Astrocyte (in vitro differentiated cells and primary cell): ENCODE data around the gene CYP2B6. TPM values are rescaled to one million over a fixed set of nuclear protein-coding genes. Genes with fewer than 3 reads are reported as not detected.
"Not testable (repeated sequence)": the region's sequence is repeated elsewhere in the genome, so short reads cannot be mapped to it uniquely, and the experiment has no call there.

ENCODE experiments used
- DNase-seq: peaks from one replicate; pipeline ENCODE4 v3.0.0-alpha.2; 2010; ENCODE audit warnings: low read depth
- FAIRE-seq: peaks from 2 replicates; lab custom pipeline; 2011; peaks lifted over from hg19 to GRCh38; lab: Jason Lieb, UNC
- H2AFZ ChIP-seq: 2 replicates; pipeline ENCODE4 v1.6.0; 2012; ENCODE audit warnings: low read depth, low read length, inconsistent platforms
- H3K27ac ChIP-seq: 2 replicates; pipeline ENCODE4 v1.5.1; 2011; ENCODE audit warnings: low read depth, low read length, inconsistent platforms
- H3K27me3 ChIP-seq: 2 replicates; pipeline ENCODE4 v1.6.0; 2011; ENCODE audit warnings: low read length, inconsistent platforms; ENCODE audit not compliant: insufficient read depth
- H3K36me3 ChIP-seq: 2 replicates; pipeline ENCODE4 v1.5.1; 2011; ENCODE audit warnings: low read length, inconsistent platforms; ENCODE audit not compliant: insufficient read depth
- H3K4me1 ChIP-seq: 2 replicates; pipeline ENCODE4 v1.5.1; 2011; ENCODE audit warnings: low read length, inconsistent platforms; ENCODE audit not compliant: insufficient read depth
- H3K4me2 ChIP-seq: 2 replicates; pipeline ENCODE4 v1.6.0; 2012; ENCODE audit warnings: low read length, inconsistent platforms
- H3K4me3 ChIP-seq: 2 replicates; pipeline ENCODE4 v1.5.1; 2011; ENCODE audit warnings: low read depth, mild to moderate bottlenecking, low read length, inconsistent platforms; ENCODE audit not compliant: insufficient read depth
- H3K79me2 ChIP-seq: 2 replicates; pipeline ENCODE4 v1.6.0; 2012; ENCODE audit warnings: mild to moderate bottlenecking, low read length, inconsistent platforms; ENCODE audit not compliant: insufficient read depth
- H3K9ac ChIP-seq: 2 replicates; pipeline ENCODE4 v1.6.0; 2012; ENCODE audit warnings: mild to moderate bottlenecking, low read length, inconsistent platforms
- H3K9me3 ChIP-seq: 2 replicates; pipeline ENCODE4 v1.5.1; 2012; ENCODE audit warnings: low read depth, mild to moderate bottlenecking, low read length, inconsistent platforms; ENCODE audit not compliant: insufficient read depth
- H4K20me1 ChIP-seq: 2 replicates; pipeline ENCODE4 v1.6.0; 2012; ENCODE audit warnings: low read length, inconsistent platforms; ENCODE audit not compliant: insufficient read depth
- H3K27ac Mint-ChIP-seq: one replicate; pipeline ENCODE4 v1.8.0; 2021; ENCODE audit warnings: mild to moderate bottlenecking, mixed read lengths; ENCODE audit not compliant: unreplicated experiment
- H3K27me3 Mint-ChIP-seq: one replicate; pipeline ENCODE4 v1.8.0; 2021; ENCODE audit warnings: low read depth, mixed read lengths; ENCODE audit not compliant: unreplicated experiment
- H3K36me3 Mint-ChIP-seq: one replicate; pipeline ENCODE4 v1.8.0; 2021; ENCODE audit warnings: low read depth, mixed read lengths; ENCODE audit not compliant: unreplicated experiment
- H3K4me1 Mint-ChIP-seq: one replicate; pipeline ENCODE4 v1.8.0; 2021; ENCODE audit warnings: low read depth, mixed read lengths; ENCODE audit not compliant: unreplicated experiment
- H3K4me3 Mint-ChIP-seq: one replicate; pipeline ENCODE4 v1.8.0; 2021; ENCODE audit warnings: mild to moderate bottlenecking, moderate library complexity, mixed read lengths; ENCODE audit not compliant: unreplicated experiment
- H3K9me3 Mint-ChIP-seq: one replicate; pipeline ENCODE4 v1.8.0; 2021; ENCODE audit warnings: mild to moderate bottlenecking, mixed read lengths; ENCODE audit not compliant: unreplicated experiment
- EZH2 ChIP-seq: IDR thresholded peaks from 2 replicates; pipeline ENCODE4 v1.6.1; 2012; ENCODE audit warnings: mild to moderate bottlenecking, low read length, inconsistent platforms; ENCODE audit not compliant: insufficient read depth
- total RNA-seq: library from RNA; stranded (reverse); gene quantifications from 2 replicates; pipeline ENCODE4 v1.2.1, GENCODE V29; 2021
- TF ChIP-seq, protein P1 (sequence below): IDR thresholded peaks from 2 replicates; pipeline ENCODE4 v1.5.1; 2011; ENCODE audit warnings: low read depth, mild to moderate bottlenecking, inconsistent platforms, low read length, moderate library complexity; ENCODE audit not compliant: insufficient read depth

The CYP2B6 gene
- total RNA-seq, 1 donor from 2014 or later = not detected

DNA sequence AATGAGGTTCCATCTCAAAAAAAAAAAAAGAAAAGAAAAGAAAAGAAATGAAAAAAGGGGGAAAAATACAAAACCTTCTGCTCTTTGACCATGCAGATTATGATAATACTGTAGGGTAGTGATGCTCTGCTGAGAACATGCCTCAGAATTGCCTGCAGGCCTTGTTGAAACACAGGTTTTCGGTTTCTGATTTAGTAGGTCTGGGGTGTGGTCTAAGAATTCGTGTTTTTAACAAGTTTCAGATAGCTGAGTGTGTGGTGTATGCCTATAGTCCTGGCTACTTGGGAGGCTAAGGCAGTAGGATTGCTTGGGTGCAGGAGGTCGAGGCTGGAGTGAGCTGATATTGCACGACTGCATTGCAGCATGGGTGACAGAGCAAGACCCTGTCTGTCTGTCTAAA, 14.9 kb upstream of the CYP2B6 start:
- no peak overlapping the region for H3K9ac ChIP-seq
- no peaks in the 10 kb centered on the region for H3K27me3 ChIP-seq
- no peak overlapping the region for H2AFZ ChIP-seq
- Mint-ChIP-seq H3K27me3 (peaks cover 12% of the 10 kb centered on the region), H3K4me1 (no peaks in the 10 kb centered on the region), H3K36me3 (no peaks in the 10 kb centered on the region), H3K4me3 (no peak overlapping the region), H3K27ac (no peak overlapping the region), H3K9me3 (peaks cover 5% of the 10 kb centered on the region)
- no peaks in the 10 kb centered on the region for H4K20me1 ChIP-seq
- no peaks in the 10 kb centered on the region for H3K4me1 ChIP-seq
- H3K36me3 ChIP-seq = no peaks in the 10 kb centered on the region
- no peaks in the 10 kb centered on the region for H3K9me3 ChIP-seq
- H3K4me2 ChIP-seq = no peak overlapping the region
- H3K27ac ChIP-seq = no peak overlapping the region
- no peaks in the 10 kb centered on the region for H3K79me2 ChIP-seq
- TF ChIP-seq EZH2 = no peak
- TF ChIP-seq, protein P1, sequence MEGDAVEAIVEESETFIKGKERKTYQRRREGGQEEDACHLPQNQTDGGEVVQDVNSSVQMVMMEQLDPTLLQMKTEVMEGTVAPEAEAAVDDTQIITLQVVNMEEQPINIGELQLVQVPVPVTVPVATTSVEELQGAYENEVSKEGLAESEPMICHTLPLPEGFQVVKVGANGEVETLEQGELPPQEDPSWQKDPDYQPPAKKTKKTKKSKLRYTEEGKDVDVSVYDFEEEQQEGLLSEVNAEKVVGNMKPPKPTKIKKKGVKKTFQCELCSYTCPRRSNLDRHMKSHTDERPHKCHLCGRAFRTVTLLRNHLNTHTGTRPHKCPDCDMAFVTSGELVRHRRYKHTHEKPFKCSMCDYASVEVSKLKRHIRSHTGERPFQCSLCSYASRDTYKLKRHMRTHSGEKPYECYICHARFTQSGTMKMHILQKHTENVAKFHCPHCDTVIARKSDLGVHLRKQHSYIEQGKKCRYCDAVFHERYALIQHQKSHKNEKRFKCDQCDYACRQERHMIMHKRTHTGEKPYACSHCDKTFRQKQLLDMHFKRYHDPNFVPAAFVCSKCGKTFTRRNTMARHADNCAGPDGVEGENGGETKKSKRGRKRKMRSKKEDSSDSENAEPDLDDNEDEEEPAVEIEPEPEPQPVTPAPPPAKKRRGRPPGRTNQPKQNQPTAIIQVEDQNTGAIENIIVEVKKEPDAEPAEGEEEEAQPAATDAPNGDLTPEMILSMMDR = no peak
- no peak overlapping the region for H3K4me3 ChIP-seq
- no peak for FAIRE-seq
- no peak for DNase-seq

DNA sequence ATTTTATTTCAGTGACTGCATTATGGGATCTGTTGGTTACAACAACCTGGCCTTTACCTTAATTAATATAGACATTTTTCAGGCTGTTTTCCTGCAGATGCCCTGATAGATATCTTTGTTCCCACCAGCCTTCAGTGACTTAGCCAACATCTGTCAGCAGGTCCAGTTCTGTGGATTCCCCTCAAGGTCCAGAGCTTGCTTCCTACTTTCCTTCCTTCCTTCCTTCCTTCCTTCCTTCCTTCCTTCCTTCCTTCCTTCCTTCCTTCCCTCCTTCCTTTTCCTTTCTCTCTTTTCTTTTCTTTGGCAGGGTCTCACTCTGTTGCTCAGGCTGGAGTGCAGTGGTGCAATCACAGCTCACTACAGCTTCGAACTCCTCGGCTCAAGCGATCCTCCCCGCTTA, 14.4 kb upstream of the CYP2B6 start:
- no peak for FAIRE-seq

DNA sequence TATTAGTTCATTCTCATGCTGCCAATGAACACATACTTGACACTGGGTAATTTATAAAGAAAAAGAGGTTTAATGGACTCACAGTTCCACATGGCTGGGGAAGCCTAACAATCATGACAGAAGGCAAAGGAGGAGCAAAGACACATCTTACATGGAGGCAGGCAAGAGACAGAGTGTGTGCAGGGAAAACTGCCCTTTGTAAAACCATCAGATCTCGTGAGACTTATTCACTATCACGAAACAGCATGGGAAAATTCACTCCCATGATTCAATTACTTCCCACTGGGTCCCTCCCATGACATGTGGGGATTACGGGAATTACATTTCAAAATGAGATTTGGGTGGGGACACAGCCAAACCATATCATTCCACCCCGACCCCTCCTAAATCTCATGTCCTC, 11.3 kb upstream of the CYP2B6 start:
- H3K9ac ChIP-seq, H3K27ac ChIP-seq, H3K79me2 ChIP-seq, H3K4me1 ChIP-seq, H3K36me3 ChIP-seq, H3K4me2 ChIP-seq, H4K20me1 ChIP-seq, H3K27ac Mint-ChIP-seq, FAIRE-seq, H3K4me3 Mint-ChIP-seq, H3K4me1 Mint-ChIP-seq, H3K9me3 ChIP-seq, H3K36me3 Mint-ChIP-seq, H3K9me3 Mint-ChIP-seq, H2AFZ ChIP-seq, H3K27me3 ChIP-seq, DNase-seq, H3K4me3 ChIP-seq: not testable (repeated sequence)
- peaks cover 23% of the 10 kb centered on the region for H3K27me3 Mint-ChIP-seq

More for the DNA sequence above, 14.4 kb upstream of the CYP2B6 start:
- Mint-ChIP-seq H3K27ac (no peak overlapping the region), H3K27me3 (peaks cover 18% of the 10 kb centered on the region), H3K36me3 (no peaks in the 10 kb centered on the region), H3K9me3 (peaks cover 2% of the 10 kb centered on the region), H3K4me1 (no peaks in the 10 kb centered on the region), H3K4me3 (no peak overlapping the region)
- Histone ChIP-seq H3K36me3 (no peaks in the 10 kb centered on the region), H3K9ac (no peak overlapping the region), H3K4me2 (no peak overlapping the region), H3K4me1 (no peaks in the 10 kb centered on the region), H3K9me3 (no peaks in the 10 kb centered on the region), H3K4me3 (no peak overlapping the region), H3K27ac (no peak overlapping the region), H4K20me1 (no peaks in the 10 kb centered on the region), H2AFZ (no peak overlapping the region), H3K79me2 (no peaks in the 10 kb centered on the region), H3K27me3 (no peaks in the 10 kb centered on the region)
- DNase-seq = no peak
- TF ChIP-seq, protein P1 = no peak

DNA sequence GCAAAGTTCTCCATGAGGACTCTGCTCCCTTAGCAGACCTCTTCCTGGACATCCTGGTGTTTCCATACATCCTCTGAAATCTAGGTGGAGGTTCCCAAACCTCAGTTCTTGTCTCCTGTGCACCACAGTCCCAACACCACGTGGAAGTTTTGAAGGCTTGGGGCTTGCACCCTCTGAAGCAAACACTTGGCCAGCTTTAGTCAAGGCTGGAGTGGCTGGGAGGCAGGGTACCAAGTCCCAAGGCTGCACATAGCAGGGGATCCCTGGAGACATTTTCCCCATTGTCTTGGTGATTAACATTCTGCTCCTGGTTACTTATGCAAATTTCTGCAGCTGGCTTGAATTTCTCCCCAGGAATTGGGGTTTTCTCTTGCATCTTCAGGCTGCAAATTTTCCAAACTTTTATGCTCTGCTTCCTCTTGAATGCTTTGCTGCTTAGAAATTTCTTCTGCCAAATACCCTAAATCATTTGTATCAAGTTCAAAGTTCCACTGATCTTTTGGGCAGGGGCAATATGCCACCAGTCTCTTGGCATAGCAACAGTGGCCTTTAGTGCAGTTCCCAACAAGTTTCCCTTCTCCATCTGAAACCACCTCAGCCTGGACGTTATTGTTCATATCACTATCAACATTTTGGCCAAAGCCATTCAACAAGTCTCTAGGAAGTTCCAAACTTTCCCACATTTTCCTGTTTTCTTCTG, 10.2 kb upstream of the CYP2B6 start:
- H4K20me1 ChIP-seq, H3K9ac ChIP-seq, H3K27ac ChIP-seq, H3K9me3 ChIP-seq, H3K4me3 Mint-ChIP-seq, FAIRE-seq, H3K4me2 ChIP-seq, H3K4me3 ChIP-seq, H3K9me3 Mint-ChIP-seq, H3K4me1 Mint-ChIP-seq, H3K27me3 ChIP-seq, H3K4me1 ChIP-seq, H3K36me3 Mint-ChIP-seq, DNase-seq, H3K27ac Mint-ChIP-seq, H3K36me3 ChIP-seq, H3K79me2 ChIP-seq, H2AFZ ChIP-seq: not testable (repeated sequence)
- peaks cover 23% of the 10 kb centered on the region for H3K27me3 Mint-ChIP-seq
